ENCODE data around the gene CSE1L.

- TF ChIP-seq, protein P1, sequence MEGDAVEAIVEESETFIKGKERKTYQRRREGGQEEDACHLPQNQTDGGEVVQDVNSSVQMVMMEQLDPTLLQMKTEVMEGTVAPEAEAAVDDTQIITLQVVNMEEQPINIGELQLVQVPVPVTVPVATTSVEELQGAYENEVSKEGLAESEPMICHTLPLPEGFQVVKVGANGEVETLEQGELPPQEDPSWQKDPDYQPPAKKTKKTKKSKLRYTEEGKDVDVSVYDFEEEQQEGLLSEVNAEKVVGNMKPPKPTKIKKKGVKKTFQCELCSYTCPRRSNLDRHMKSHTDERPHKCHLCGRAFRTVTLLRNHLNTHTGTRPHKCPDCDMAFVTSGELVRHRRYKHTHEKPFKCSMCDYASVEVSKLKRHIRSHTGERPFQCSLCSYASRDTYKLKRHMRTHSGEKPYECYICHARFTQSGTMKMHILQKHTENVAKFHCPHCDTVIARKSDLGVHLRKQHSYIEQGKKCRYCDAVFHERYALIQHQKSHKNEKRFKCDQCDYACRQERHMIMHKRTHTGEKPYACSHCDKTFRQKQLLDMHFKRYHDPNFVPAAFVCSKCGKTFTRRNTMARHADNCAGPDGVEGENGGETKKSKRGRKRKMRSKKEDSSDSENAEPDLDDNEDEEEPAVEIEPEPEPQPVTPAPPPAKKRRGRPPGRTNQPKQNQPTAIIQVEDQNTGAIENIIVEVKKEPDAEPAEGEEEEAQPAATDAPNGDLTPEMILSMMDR (conservative IDR thresholded peaks at IDR 0.05; ENCODE audit: low read depth, low read length): no peak
- no peak for TF ChIP-seq EZH2 (IDR thresholded peaks at IDR 0.05; ENCODE audit: borderline replicate concordance, low read depth, low read length, poor library complexity, severe bottlenecking)
Observed at GRCh38 chr20:49106328-49106727, 60.2 kb downstream of the CSE1L start.
